Medulla oblongata (tissue), 1 donor: Measurements from ENCODE around the gene RGS6.
A peak's percentile ranks its signal among the peaks of the same experiment; 100 is the strongest.

ENCODE experiments used
- DNase-seq: peaks from one replicate; pipeline ENCODE4 v3.0.0-alpha.2; 2015; ENCODE audit errors: extremely low spot score

Gene RGS6

GRCh38 chr14:72553656-72554055, 621.4 kb downstream of the RGS6 start:
- DNase-seq: no peak

- peak; percentile 30 for DNase-seq
Observed at GRCh38 chr14:72554401-72554800, 622.2 kb downstream of the RGS6 start.

GRCh38 chr14:72554994-72555608, 622.9 kb downstream of the RGS6 start:
- DNase-seq: peak; percentile 18

GRCh38 chr14:72555609-72556000, 623.4 kb downstream of the RGS6 start:
- DNase-seq: no peak

- no peak for DNase-seq
Observed at GRCh38 chr14:72557671-72558070, 625.4 kb downstream of the RGS6 start.

GRCh38 chr14:72558721-72559120, 626.5 kb downstream of the RGS6 start:
- DNase-seq: peak; percentile 58

- peak; percentile 4 for DNase-seq
Observed at GRCh38 chr14:72559202-72559601, 627.0 kb downstream of the RGS6 start.

GRCh38 chr14:72559669-72560255, 627.5 kb downstream of the RGS6 start:
- DNase-seq: peak; percentile 6

GRCh38 chr14:72560331-72560730, 628.1 kb downstream of the RGS6 start:
- no peak for DNase-seq

- no peak for DNase-seq
Observed at GRCh38 chr14:72560889-72561493, 628.8 kb downstream of the RGS6 start.

- DNase-seq: no peak
Observed at GRCh38 chr14:72562300-72562699, 630.1 kb downstream of the RGS6 start.

GRCh38 chr14:72563676-72564075, 631.4 kb downstream of the RGS6 start:
- no peak for DNase-seq

GRCh38 chr14:72565149-72565559, 632.9 kb downstream of the RGS6 start:
- DNase-seq: no peak

- DNase-seq: no peak
Observed at GRCh38 chr14:72565917-72566316, 633.7 kb downstream of the RGS6 start.

GRCh38 chr14:72567226-72567625, 635.0 kb downstream of the RGS6 start:
- no peak for DNase-seq

- no peak for DNase-seq
Observed at GRCh38 chr14:72568296-72568992, 636.2 kb downstream of the RGS6 start.

GRCh38 chr14:72573725-72574417, 641.6 kb downstream of the RGS6 start:
- DNase-seq: peak; percentile 14

GRCh38 chr14:72574715-72575114, 642.5 kb downstream of the RGS6 start:
- no peak for DNase-seq

GRCh38 chr14:72576258-72576657, 644.0 kb downstream of the RGS6 start:
- no peak for DNase-seq

GRCh38 chr14:72577521-72577920, 645.3 kb downstream of the RGS6 start:
- DNase-seq: no peak

- no peak for DNase-seq
Observed at GRCh38 chr14:72578514-72578913, 646.3 kb downstream of the RGS6 start.

- no peak for DNase-seq
Observed at GRCh38 chr14:72582582-72582981, 650.4 kb downstream of the RGS6 start.
